Vagina (tissue), 2 donors: ENCODE data around the gene RHEB. TPM values are rescaled to one million over a fixed set of nuclear protein-coding genes. Genes with fewer than 3 reads are reported as not detected.

Experiments used
- DNase-seq, 2 donors: peaks; one replicate each; pipeline ENCODE4 v3.0.0-alpha.2; 2017; ENCODE audit errors: extremely low spot score in 2 of 2
- H3K27ac ChIP-seq: fragments of 200-600 bp; sonication (generic); one replicate; pipeline ENCODE4 v1.5.1; 2019
- H3K27me3 ChIP-seq: fragments of 200-600 bp; sonication (generic); one replicate; pipeline ENCODE4 v1.5.1; 2019
- H3K36me3 ChIP-seq, 2 donors: fragments of 200-600 bp; sonication (generic); one replicate each; pipeline ENCODE4 v1.5.1; 2017 to 2019
- H3K4me1 ChIP-seq: fragments of 200-600 bp; sonication (generic); one replicate; pipeline ENCODE4 v1.5.1; 2019
- H3K4me3 ChIP-seq, 2 donors: fragments of 200-600 bp; sonication (generic); 1 replicate in 1 of 2; 2 replicates in 1 of 2; pipeline ENCODE4 v1.5.1; 2016 to 2019
- H3K9me3 ChIP-seq: fragments of 200-600 bp; sonication (generic); one replicate; pipeline ENCODE4 v1.5.1; 2019
- POLR2A ChIP-seq, 2 donors: fragments of 450-650 bp; IDR thresholded peaks; one replicate each; pipeline ENCODE4 v1.6.1; 2017; ENCODE audit warnings: antibody characterized with exemption in 2 of 2, mild to moderate bottlenecking in 2 of 2, moderate library complexity in 2 of 2
- POLR2AphosphoS5 ChIP-seq, 2 donors: sonication (generic); formaldehyde crosslinking; IDR thresholded peaks; one replicate each; pipeline ENCODE4 v1.9.0; 2017; ENCODE audit warnings: antibody characterized with exemption in 2 of 2, mild to moderate bottlenecking in 2 of 2, low read depth in 1 of 2; ENCODE audit not compliant: insufficient read depth in 1 of 2
- intact Hi-C: fragments of 100-400 bp; cut with DNase I; formaldehyde crosslinking; loops from one replicate; pipeline ENCODE4 v1.15.1; 2023
- total RNA-seq: library from RNA; depleted of rRNA; stranded (reverse); fragments of >200 nt; gene quantifications from one replicate; pipeline ENCODE4 v1.2.3, GENCODE V29; 2016
- TF ChIP-seq, protein P1 (sequence below), 3 experiments: fragments of 450-650 bp in 2 of 3; fragments of 200-600 bp in 1 of 3; sonication (generic) in 1 of 3; IDR thresholded peaks; one replicate each; pipeline ENCODE4 v1.5.1; 2017 to 2019; ENCODE audit warnings: antibody characterized with exemption in 3 of 3, mild to moderate bottlenecking in 2 of 3, moderate library complexity in 2 of 3

RHEB gene
- total RNA-seq, 1 donor from 2014 or later, result 74.2 TPM

DNA sequence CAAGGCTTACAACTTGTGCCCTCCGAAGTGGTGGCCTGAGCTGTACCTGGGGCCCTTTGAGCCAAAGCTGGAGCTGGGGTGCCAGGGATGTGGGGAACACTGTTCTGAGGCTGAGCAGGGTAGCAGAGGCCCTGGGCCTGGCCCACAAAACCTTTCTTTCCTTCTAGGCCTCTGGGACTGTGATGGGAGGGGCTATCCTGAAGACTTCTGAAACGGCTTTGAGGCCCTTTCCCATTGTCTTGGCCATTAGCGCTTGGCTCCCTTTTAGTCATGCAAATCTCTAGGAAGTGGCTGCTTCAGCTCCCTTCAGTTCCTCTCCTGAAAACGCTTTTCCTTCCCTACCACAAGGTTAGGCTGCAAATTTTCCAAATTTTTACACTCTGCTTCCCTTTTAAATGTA lies 62.9 kb downstream of the RHEB start:
- Histone ChIP-seq H3K4me1 (peaks cover 27% of the 10 kb centered on the region), H3K27ac (no peak overlapping the region), H3K36me3 (no peaks in the 10 kb centered on the region), H3K9me3 (no peaks in the 10 kb centered on the region), H3K27me3 (no peaks in the 10 kb centered on the region), H3K4me3 (no peak overlapping the region)
- TF ChIP-seq POLR2A (IDR thresholded peaks at IDR 0.05) (no peak), POLR2AphosphoS5 (IDR thresholded peaks at IDR 0.05; ENCODE audit: insufficient read depth in 1 of 2, low read depth in 1 of 2) (no peak)
- TF ChIP-seq, protein P1, sequence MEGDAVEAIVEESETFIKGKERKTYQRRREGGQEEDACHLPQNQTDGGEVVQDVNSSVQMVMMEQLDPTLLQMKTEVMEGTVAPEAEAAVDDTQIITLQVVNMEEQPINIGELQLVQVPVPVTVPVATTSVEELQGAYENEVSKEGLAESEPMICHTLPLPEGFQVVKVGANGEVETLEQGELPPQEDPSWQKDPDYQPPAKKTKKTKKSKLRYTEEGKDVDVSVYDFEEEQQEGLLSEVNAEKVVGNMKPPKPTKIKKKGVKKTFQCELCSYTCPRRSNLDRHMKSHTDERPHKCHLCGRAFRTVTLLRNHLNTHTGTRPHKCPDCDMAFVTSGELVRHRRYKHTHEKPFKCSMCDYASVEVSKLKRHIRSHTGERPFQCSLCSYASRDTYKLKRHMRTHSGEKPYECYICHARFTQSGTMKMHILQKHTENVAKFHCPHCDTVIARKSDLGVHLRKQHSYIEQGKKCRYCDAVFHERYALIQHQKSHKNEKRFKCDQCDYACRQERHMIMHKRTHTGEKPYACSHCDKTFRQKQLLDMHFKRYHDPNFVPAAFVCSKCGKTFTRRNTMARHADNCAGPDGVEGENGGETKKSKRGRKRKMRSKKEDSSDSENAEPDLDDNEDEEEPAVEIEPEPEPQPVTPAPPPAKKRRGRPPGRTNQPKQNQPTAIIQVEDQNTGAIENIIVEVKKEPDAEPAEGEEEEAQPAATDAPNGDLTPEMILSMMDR (IDR thresholded peaks at IDR 0.05), result no peak
- intact Hi-C loops, result no loop called here
- no peak for DNase-seq

DNA sequence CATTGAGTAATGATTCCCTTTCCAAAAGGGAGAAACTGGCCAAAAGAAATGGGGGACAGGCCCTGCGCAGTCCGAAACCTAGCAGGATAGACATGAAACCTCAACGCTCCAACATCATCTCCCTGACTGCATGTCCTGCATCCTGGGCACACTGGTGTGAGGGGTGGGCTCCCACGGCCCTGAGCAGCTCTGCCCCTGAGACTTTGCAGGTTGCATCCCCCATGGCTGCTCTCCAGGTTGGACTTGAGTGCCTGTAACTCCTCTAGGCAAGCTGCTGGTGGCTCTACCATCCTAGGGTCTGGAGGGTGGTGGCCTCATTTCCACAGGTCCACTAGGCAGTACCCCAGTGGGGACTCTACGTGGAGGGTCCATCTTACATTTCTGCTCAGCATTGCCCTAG lies 63.4 kb downstream of the RHEB start:
- Histone ChIP-seq H3K36me3 (no peaks in the 10 kb centered on the region), H3K27ac (no peak overlapping the region), H3K27me3 (no peaks in the 10 kb centered on the region), H3K4me1 (peaks cover 24% of the 10 kb centered on the region), H3K4me3 (no peak overlapping the region), H3K9me3 (no peaks in the 10 kb centered on the region)
- DNase-seq, result no peak
- intact Hi-C loops, result no loop called here
- TF ChIP-seq, protein P1 (IDR thresholded peaks at IDR 0.05), result no peak
- TF ChIP-seq POLR2AphosphoS5 (IDR thresholded peaks at IDR 0.05; ENCODE audit: insufficient read depth in 1 of 2, low read depth in 1 of 2) (no peak), POLR2A (IDR thresholded peaks at IDR 0.05) (no peak)

DNA sequence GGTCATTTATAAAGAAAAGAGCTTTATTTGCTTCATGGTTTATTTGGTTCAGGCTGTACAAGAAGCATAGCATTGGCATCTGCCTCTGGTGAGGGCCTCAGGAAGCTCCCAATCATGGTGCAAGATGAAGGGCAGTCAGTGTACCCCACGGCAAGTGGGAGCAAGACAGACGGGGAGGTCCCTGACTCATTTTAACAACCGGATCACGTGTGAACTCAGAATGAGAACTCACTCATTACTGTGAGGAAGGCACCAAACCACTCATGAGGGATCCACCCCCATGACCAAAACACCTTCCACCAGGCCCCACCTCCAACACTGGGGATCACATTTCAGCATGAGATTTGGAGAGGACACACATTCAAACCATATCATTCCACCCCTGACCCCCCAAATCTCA lies 64.0 kb downstream of the RHEB start:
- intact Hi-C loops, result no loop called here
- Histone ChIP-seq H3K27ac (no peak overlapping the region), H3K9me3 (no peaks in the 10 kb centered on the region), H3K4me3 (no peak overlapping the region), H3K4me1 (peaks cover 18% of the 10 kb centered on the region), H3K27me3 (no peaks in the 10 kb centered on the region), H3K36me3 (no peaks in the 10 kb centered on the region)
- peak in 1 of 2 donors; percentile 76 for DNase-seq
- no peak for TF ChIP-seq POLR2AphosphoS5 (IDR thresholded peaks at IDR 0.05; ENCODE audit: insufficient read depth in 1 of 2, low read depth in 1 of 2)
- TF ChIP-seq POLR2A (IDR thresholded peaks at IDR 0.05), result no peak
- TF ChIP-seq, protein P1 (IDR thresholded peaks at IDR 0.05), result no peak

DNA sequence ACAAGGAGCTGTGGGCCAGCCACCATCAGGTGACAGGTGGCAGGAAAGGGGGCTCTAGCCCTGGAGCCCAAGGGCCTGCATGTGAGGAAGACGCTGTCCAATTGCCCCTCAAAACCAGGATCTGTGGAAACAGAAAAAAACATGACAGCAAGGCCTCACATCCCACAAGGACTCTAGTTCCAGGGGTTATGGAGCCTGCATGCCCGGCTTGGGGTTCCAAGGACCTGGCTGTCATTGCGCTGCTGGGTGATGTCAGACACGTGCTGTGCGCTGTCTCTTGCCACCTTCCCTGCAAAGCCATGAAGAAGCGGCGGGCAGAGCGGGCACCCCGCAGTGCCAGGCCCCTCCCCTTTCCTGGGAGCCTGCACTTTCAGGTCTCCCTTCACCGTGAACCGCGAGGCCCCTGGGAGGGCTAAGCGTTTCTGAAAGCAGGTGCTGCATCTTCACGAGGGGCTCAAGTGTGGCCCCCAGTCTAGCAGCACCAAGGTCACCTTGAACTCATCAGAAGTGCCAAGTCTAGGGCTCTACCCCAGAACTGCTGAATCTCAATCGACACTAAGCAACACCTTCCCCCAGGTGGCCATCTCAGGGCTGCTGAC lies 64.7 kb downstream of the RHEB start:
- intact Hi-C loops, result no loop called here
- TF ChIP-seq POLR2A (IDR thresholded peaks at IDR 0.05) (no peak), POLR2AphosphoS5 (IDR thresholded peaks at IDR 0.05; ENCODE audit: insufficient read depth in 1 of 2, low read depth in 1 of 2) (no peak)
- TF ChIP-seq, protein P1 (IDR thresholded peaks at IDR 0.05), result no peak
- H3K27me3 ChIP-seq, result no peaks in the 10 kb centered on the region
- peak in 1 of 2 donors; percentile 88 for DNase-seq
- no peaks in the 10 kb centered on the region for H3K9me3 ChIP-seq
- H3K27ac ChIP-seq, result no peak overlapping the region
- no peak overlapping the region for H3K4me3 ChIP-seq
- H3K36me3 ChIP-seq, result no peaks in the 10 kb centered on the region
- H3K4me1 ChIP-seq, result peaks cover 11% of the 10 kb centered on the region

DNA sequence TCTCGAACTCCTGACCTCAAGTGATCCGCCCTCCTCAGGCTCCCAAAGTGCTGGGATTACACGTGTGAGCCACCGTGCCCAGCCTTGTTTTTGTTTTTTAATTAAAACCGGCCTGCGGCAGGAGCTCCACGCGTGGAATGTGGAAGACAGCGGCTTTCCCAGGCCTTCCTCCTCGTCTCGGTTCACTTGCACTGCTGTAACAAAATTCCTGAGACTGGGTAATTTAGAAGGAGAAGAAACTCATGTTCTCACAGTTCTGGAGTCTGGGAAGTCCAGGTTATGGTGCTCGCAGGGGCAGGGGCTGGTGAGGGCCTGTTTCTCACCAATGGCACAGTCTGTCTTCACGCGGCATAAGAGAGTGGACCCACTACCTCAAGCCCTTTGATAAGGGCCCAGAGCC lies 65.4 kb downstream of the RHEB start:
- intact Hi-C loops, result no loop called here
- no peak overlapping the region for H3K27ac ChIP-seq
- no peak for DNase-seq
- TF ChIP-seq, protein P1 (IDR thresholded peaks at IDR 0.05), result no peak
- TF ChIP-seq POLR2A (IDR thresholded peaks at IDR 0.05), result no peak
- TF ChIP-seq POLR2AphosphoS5 (IDR thresholded peaks at IDR 0.05; ENCODE audit: insufficient read depth in 1 of 2, low read depth in 1 of 2), result no peak
- H3K27me3 ChIP-seq, result no peaks in the 10 kb centered on the region
- H3K36me3 ChIP-seq, result no peaks in the 10 kb centered on the region
- H3K4me3 ChIP-seq, result no peak overlapping the region
- no peaks in the 10 kb centered on the region for H3K9me3 ChIP-seq
- peaks cover 4% of the 10 kb centered on the region for H3K4me1 ChIP-seq
